NCI-H146 treated with DMSO at 0.1 percent for 48 hours (cell line): Measurements from ENCODE around the gene BPTF.
"Not testable (repeated sequence)": the region's sequence is repeated elsewhere in the genome, so short reads cannot be mapped to it uniquely, and the experiment has no call there.

Source experiments
- DNase-seq: peaks from one replicate; lab custom pipeline; 2025; ENCODE audit not compliant: unreplicated experiment; lab: John Stamatoyannopoulos, UW

Gene BPTF

DNA sequence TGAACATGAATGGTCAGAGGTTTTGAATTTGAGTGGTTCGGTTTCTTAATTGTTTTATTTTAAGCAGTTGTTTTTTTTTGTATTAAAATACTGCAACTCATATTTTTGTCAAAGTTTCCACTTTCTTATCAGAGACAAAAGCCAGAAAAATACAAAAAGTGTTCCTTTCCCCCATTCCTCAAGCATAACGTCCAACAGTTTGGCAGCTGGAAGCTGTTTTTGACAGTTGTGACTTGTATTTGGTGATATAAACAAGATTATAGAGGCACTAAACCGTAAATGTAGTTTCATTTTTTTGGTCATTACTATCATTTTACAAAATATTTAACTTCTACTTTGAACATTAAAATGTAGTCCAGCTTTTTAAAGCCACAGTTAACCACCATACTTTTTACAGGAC lies 135.0 kb downstream of the BPTF start:
- not testable (repeated sequence) for DNase-seq

DNA sequence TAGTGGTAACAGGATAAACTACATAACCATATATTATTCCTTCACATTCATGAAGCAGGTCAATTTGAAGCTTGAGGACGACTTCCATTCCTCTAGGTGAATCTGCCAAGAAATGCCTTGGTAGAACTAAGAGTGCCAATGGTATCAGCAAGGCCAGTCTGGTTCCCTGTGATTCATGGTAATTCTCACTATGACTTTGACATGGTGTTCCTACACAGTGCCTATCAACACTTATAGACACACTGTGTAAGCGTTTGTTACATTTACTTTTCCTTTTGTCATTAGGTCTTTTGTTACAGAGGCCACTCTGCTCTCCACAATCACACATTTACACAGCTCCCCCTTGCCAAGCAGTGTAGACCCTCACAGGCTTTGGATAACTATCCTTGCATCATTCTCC lies 136.9 kb downstream of the BPTF start:
- DNase-seq: not testable (repeated sequence)

DNA sequence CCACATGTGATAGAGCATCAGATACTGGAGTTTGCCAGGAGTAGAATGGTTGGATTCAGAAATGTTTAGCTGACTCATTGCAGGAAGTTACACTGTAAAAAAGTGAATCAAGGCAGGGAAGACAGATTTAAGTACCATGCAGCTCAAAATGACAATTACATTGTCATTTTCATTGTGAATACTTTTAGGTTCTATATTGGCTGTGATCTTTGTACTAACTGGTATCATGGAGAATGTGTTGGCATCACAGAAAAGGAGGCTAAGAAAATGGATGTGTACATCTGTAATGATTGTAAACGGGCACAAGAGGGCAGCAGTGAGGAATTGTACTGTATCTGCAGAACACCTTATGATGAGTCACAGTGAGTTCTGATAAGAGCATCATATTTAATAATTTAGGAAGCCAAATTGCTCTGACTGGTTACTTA lies 137.9 kb downstream of the BPTF start:
- DNase-seq: peak; percentile 30

DNA sequence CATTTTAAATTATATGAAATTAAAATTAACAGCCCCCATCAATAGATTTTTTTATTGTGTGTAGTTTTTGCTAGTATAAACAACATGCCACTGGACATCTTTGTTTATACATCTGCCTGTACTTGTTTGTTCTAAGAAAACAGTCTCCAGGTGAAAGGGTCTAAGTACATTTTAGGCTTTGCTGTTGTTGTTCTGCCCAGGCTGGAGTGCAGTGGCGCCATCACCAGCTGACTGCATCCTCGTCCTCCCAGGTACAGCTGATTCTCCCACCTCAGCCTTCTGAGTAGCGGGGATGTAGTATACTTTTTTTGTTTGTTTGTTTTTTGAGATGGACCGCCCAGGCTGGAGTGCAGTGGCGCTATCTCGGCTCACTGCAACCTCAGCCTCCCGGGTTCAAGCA lies 145.5 kb downstream of the BPTF start:
- no peak for DNase-seq

DNA sequence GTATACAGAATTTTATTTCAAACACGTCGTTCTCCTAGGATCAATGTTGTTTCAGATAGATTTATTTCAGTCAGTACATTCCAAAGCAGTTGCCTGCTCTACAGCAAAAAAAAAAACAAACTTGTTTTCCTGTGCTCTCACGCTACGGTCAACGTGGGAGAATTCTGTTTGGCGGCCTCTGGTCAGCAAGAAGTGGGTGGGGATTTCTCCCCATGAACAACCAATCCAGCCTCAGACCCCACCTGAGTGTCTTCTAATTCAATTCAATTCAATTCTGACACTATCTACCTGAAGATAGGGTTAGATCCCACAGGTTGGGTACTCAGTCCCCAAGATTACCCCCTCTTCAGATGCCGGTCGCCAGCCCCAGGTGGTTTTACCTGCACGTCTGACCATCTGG lies 148.9 kb downstream of the BPTF start:
- DNase-seq: no peak

DNA sequence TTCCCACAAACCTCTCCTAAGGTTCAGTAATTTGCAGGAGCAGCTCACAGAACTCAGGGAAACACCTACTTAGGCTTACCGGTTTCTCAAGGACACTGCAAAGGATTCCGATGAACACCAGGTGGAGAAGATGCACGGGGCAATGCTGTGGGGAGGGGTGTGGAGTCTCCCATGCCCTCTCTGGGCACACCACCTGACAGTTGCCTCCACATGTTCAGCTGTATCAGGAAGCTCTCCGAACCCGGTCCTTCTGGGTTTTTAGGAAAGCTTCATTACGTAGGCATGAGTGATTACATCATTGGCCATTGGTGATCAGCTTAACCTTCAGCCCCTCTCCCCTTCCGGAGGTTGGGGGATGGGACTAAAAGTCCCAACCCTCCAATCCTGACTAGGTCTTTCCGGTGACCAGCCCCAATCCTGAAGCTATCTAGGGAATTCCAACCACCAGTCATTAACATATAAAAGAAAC lies 149.3 kb downstream of the BPTF start:
- no peak for DNase-seq

DNA sequence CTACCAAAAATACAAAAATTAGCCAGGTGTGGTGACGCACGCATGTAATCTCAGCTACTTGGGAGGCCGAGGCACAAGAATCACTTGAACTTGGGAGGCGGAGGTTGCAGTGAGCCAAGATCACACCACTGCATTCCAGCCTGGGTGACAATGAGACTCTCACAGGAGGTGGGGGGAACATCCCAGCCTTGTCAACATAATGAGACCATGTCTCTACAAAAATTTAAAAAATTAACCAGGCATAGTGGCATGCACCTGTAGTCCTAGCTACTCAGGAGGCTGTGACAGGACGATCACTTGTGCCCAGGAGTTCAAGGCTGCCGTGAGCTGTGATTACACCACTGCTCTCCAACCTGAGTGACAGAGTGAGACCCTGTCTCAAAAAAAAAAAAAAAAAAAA lies 151.0 kb downstream of the BPTF start:
- DNase-seq: not testable (repeated sequence)

DNA sequence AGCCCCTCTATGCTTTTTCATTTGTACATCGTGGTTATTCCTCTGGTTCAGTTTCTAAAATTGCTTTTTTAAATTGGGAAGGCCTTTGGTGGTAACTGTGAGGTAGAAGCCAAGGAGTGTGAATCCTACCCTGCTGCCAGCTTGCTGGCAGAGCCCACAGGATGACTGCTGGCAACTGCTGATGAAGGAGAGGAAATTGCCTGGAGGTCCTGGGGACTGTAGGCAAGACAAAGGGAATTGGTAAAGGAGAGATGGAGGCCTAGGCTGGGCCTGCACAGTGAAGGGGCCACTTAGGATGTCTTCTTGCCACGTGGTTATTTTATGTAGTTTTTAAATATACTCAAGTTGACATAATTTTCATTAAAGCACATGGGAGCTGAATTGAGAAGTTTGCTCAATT lies 155.2 kb downstream of the BPTF start:
- no peak for DNase-seq

DNA sequence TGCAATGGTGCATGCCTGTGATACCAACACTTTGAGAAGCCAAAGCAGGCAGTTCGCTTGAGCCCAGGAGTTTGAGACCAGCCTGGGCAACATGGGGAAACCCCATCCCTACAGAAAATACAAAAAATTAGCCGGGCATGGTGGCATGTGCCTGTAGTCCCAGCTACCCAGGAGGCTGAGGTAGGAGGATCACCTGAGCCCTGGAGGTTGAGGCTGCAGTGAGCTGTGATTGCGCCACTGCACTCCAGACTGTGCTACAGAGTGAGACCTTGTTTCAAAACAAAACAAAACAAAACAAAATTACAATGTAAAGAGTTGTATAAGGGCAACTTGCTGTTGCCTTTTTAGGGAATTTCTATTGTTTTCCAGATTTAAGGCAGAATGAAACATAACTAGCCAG lies 155.6 kb downstream of the BPTF start:
- not testable (repeated sequence) for DNase-seq

DNA sequence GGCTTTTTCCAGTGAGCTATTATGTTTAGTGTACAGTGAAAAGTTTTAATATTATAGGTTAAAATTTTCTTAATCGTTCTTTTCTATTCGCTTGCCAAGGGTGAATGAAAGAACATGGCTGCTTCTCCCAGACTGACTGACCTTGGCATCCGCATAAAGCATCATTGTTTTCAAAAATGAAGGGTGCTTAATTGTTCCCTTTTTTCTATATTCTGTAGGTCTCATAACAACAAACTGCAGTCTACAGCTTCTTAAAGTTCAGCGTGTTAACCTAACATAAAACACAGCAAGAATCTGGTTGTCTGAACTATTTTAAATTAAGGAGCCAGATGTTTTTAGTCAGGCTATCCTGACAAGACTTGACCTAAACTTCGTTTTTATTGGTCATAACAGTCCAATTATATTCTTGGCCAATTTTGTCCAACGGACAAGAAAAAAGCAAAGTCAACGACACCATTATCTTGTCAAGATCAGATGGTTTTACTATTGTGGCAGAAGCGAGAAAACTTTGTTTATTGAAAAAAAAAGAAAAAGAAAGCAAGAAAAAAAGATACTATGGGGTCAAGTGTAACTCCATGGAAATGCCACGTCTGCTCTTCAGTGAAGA lies 156.8 kb downstream of the BPTF start:
- DNase-seq: no peak

DNA sequence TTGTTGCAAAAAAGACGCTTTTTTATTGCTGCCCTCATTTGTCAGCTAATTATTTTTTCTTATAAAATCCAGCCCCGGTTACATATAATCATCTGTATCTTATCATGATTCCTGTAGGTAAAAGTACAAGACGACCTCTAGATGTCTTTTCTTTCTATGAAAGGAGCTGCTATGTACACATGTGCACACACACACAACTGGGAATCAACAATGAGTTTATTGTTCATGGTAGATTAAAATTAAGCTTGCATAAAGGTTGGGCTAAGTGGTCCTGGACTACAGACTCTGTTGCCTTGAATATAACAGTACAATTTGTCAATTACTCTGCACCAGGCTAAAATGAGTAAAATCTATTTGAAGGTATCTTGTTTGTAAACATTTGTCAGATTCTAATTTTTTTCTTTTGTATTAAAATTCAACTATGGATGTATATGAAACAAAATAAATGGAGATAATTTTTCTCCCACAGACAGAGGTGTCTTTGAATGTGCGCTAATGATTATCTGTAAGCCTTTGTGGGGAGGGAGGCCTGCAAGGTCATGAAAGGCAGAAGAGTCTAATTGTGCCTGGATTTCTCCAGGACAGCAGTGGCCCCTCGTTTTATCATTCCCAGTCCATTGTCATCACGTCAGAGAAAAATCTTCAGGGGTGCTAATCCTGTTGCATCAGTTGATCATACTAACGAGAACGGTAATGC lies 157.5 kb downstream of the BPTF start:
- DNase-seq: no peak

DNA sequence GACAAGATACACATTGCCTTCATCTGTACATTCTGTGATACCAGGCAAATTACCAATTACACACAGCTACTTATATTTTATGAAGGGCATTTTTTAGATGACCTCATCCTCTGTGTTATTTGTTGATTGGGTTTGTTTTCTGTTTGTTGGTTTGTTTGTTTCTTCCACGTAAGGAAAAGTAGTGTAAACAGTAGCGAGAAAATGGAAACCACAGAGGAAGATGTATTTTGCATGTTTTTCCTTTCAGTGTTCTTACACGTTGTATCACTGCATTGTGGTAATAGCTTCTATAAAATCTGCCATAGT lies 158.0 kb downstream of the BPTF start:
- no peak for DNase-seq

DNA sequence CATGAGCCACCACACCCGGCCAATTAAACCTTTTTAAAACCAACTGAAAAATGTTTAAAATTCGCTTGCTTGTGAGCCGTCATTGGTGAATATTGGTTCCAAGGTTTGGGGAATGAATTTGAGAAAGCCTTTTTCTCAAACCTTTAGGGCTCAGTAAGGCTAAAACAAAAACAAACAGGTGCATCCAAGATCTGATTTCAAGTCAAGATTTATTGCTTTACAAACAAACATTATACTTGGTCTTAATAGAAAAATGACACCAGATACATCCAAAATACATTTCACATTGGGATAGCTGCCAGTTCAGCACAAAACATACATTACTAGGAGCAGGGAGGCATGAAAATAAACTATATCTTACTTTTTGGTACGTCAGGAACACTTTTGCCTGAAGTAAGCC lies 165.6 kb downstream of the BPTF start:
- no peak for DNase-seq

DNA sequence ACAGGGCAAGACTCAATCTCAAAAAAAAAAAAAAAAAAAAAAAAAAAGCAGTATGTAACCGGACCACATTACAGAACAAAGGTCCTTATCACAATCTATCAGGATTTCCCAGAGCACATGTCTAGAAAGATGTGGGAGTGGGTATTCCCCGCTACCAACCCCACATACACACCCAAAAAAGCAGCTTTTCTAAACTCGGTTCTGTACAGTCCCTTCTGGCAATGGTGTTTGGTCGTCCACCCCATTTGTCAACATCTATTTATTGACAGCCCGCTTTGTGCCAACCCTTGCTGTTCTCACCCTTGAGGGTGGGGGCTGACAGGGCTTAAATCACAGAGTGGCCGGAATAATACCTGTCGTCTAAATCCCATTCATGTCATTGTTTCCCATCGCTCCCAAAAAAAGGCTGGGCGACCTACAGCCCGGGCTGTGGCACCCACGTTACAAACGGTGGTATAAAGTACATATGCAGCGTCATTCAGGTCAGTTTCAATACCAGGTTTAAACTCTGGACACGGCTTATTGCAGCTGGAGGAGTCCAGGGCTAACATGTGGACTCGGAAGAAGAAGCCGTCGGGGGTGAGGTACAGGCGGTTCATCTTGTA lies 167.3 kb downstream of the BPTF start:
- no peak for DNase-seq

DNA sequence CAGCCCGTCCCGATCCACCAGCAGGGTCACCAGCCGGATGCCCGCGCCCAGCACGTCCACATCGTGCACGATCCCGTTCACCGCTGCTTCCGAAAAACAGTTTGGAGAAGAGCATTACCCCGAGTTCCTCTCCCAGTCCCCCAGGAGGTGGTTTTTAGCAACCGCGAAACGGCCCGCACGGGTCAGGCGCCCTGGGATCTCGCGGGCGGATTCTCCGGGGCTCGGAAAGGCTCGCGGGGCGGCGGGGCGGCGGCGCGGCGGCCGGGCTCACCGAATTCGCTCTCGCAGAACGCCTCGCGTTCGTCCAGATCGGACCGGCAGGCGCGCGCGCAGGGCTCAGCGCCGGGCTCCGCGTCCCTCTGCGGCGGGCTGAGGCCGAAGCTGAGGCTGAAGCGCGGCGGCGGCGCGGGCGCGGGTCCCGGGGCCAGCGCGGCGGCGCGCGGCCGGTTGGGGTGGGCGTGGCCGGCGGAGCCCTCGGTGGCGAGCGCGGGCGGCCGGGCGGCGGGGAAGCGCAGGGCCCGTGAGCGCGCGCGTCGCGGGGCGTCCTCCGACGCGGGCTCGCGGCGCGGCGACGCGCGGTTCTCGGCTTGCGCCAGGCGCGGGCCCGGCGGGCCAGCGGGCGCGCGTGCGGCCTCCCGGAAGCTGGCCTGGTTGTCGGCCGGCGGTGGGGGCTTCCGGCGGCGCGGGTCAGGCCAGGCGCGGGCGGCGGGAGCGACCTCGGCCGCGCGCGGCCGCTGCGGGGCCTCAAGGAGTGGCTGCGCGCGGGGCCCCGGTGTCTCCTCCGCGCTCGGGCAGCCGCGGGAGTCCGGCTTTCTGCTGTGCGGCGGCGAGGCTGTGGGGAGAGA lies 168.1 kb downstream of the BPTF start:
- DNase-seq: peak; percentile 45

DNA sequence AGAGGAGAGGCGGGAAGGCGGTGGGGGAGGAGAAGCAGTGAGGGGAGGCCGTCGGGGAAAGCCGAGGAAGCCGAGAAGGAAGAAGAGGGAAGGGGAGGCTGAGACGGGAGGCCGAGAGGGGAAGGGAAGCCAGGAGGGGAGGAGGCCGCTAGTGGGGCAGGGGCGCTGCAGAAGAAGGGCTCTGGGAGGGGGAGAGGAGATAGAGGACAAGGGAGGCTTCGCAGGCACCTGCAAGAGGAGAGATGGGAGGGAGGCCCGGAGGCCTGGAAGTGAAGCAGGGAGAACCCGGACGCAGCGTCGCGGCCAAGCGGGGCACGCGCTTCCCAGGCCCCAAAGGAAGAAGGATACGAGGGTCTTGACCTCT lies 168.7 kb downstream of the BPTF start:
- peak; percentile 36 for DNase-seq

DNA sequence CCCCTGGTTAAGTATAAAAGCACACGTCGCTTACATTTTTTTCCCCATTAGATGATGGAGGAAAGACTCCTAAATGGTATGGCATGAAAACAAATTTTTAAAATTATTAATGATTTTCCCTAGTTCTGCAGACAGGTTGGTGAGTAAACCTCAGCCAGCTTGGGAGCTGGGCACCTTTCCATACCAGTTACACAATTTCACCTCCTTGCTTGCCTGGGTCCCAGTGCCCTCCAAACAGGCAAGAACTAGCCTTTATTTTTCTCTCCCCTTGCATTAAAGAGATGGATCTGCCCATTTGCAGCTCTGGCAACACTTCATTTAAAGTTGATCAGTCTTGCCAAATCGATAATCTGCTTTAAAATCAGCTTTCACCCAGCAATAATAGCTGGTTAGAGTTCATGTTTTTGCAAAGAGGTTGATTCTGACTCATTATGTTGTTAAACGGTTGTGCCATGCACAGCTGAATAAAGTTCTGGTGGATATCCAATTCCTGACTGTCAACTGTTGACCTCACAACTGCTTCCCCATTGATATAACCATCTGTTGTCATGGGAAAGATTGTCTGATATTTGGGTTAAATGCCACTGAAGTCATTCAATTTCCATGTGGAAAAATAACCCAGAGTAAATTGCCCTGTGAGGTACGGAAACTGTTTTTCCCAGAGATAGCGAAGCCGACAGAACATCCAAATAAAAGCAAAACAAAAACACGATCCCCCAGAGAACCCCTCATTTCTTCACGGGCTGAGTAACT lies 169.7 kb downstream of the BPTF start:
- no peak for DNase-seq

DNA sequence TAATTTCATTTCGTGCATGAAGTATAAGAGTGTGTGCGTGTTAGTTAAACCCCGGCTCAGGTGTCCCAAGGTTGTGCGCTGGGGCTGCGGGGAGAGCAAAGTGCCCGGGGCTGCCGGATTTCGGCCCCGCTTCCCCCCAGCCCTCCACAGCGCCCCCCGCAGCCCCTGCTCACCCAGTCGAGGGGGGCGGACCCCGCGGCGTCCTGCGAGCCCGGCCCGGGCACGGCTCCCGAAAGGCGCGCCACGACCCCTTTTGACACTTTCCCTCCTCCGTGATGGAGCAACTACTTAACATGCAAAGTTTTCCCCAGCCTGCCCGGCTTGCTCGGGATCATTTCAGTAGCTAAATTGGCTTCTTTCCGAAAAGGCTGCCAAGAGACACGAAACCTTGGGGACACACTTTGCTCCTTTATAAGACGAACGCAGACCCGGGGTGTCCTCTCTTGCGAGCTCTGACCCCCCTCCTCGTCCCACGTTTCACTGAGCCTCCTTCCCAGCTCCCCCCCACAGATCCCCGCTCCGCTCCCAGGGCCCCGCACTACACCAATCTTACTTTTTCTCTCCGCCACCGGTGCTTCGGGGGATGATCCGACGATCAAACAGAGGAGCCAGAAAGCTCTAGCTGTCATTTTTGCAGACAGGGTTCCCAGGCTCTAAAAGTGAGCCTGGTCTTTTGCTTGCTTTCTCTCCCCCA lies 170.4 kb downstream of the BPTF start:
- no peak for DNase-seq

DNA sequence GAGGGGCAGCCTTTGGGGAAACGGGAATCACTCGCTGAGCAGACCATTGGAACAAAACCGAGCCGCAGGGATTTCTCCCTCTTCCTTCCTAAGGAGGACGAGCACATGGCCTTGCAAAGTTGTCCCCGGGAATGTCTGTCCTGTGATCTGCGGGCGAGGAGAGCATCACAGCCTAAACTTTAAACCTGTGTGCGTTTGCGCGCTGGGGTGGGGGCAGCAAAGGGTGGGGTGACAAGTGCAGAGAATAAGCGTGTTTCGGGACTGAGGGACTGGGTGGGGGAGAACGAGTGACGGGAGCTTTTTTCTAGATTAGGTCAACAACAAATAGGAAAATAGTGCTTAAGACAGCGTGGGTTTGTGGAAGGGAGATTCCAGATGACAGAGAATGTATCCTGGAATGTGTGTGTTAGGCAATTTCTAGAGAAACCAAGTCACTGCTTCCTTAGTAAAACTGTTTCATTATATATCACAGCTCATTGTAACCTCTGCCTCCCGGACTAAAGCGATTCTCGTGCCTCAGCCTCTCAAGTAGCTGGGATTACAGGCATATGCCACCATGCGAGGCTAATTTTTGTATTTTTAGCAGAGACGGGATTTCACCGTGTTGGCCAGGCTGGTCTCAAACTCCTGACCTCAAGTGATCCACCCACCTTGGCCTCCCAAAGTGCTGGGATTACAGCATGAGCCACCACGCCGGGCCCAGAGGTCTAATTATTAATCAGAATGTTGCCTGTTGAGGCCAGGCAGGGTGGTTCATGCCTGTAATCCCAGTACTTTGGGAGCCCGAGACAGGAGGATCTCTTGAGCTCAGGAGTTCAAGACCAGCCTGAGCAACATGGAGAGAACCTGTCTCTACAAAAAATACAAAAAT lies 171.2 kb downstream of the BPTF start, which contains the start of gene C17orf58:
Gene C17orf58 (minus strand): TSS at position 169 of the 871 bp plus-strand sequence. CDS start 271 bp downstream, outside the sequence.
- DNase-seq: not testable (repeated sequence)
